Muscle layer of duodenum (tissue), 2 donors: ENCODE data around the gene MTMR10.

Source experiments
- H3K27ac ChIP-seq: one replicate; pipeline ENCODE4 v1.7.0; 2013; ENCODE audit warnings: mild to moderate bottlenecking, low read length
- H3K27me3 ChIP-seq: one replicate; pipeline ENCODE4 v1.7.0; 2013; ENCODE audit warnings: low read depth, mild to moderate bottlenecking, control low read depth, low read length
- H3K36me3 ChIP-seq, 2 donors: one replicate each; pipeline ENCODE4 v1.7.0; 2013; ENCODE audit warnings: low read length in 2 of 2, control low read depth in 1 of 2, mild to moderate bottlenecking in 1 of 2; ENCODE audit not compliant: insufficient read depth in 2 of 2, control insufficient read depth in 1 of 2
- H3K4me1 ChIP-seq, 2 donors: one replicate each; pipeline ENCODE4 v1.7.0; 2013; ENCODE audit warnings: low read length in 2 of 2, mild to moderate bottlenecking in 2 of 2, control low read depth in 1 of 2, moderate library complexity in 1 of 2; ENCODE audit not compliant: insufficient read depth in 2 of 2, control insufficient read depth in 1 of 2
- H3K4me3 ChIP-seq, 2 donors: one replicate each; pipeline ENCODE4 v1.7.0; 2013; ENCODE audit warnings: low read length in 2 of 2, low read depth in 1 of 2, mild to moderate bottlenecking in 1 of 2
- H3K9me3 ChIP-seq, 2 donors: one replicate each; pipeline ENCODE4 v1.7.0; 2013; ENCODE audit warnings: low read length in 2 of 2, control low read depth in 1 of 2, mild to moderate bottlenecking in 1 of 2; ENCODE audit not compliant: control insufficient read depth in 1 of 2
- donor health status: healthy.

MTMR10 gene

GRCh38 chr15:31025996-31026395, 34.6 kb upstream of the MTMR10 start:
- Histone ChIP-seq H3K36me3 (no peaks in the 10 kb centered on the region), H3K4me3 (no peak overlapping the region), H3K27me3 (no peaks in the 10 kb centered on the region), H3K27ac (no peak overlapping the region), H3K4me1 (no peaks in the 10 kb centered on the region), H3K9me3 (no peaks in the 10 kb centered on the region)

- Histone ChIP-seq H3K4me1 (no peaks in the 10 kb centered on the region), H3K9me3 (no peaks in the 10 kb centered on the region), H3K27ac (no peak overlapping the region), H3K27me3 (no peaks in the 10 kb centered on the region), H3K36me3 (no peaks in the 10 kb centered on the region), H3K4me3 (no peak overlapping the region)
Observed at GRCh38 chr15:31024979-31025378, 33.6 kb upstream of the MTMR10 start.

GRCh38 chr15:31024330-31024729, 32.9 kb upstream of the MTMR10 start:
- no peak overlapping the region for H3K4me3 ChIP-seq
- no peaks in the 10 kb centered on the region for H3K9me3 ChIP-seq
- no peaks in the 10 kb centered on the region for H3K36me3 ChIP-seq
- H3K27ac ChIP-seq: no peak overlapping the region
- no peaks in the 10 kb centered on the region for H3K27me3 ChIP-seq
- H3K4me1 ChIP-seq: no peaks in the 10 kb centered on the region

GRCh38 chr15:31023841-31024240, 32.4 kb upstream of the MTMR10 start:
- Histone ChIP-seq H3K27ac (no peak overlapping the region), H3K36me3 (no peaks in the 10 kb centered on the region), H3K4me1 (no peaks in the 10 kb centered on the region), H3K4me3 (no peak overlapping the region), H3K9me3 (no peaks in the 10 kb centered on the region), H3K27me3 (no peaks in the 10 kb centered on the region)

GRCh38 chr15:31021067-31021665, 29.7 kb upstream of the MTMR10 start:
- Histone ChIP-seq H3K27ac (no peak overlapping the region), H3K4me3 (no peak overlapping the region), H3K27me3 (no peaks in the 10 kb centered on the region), H3K4me1 (no peaks in the 10 kb centered on the region), H3K36me3 (no peaks in the 10 kb centered on the region), H3K9me3 (no peaks in the 10 kb centered on the region)

- Histone ChIP-seq H3K9me3 (no peaks in the 10 kb centered on the region), H3K4me1 (no peaks in the 10 kb centered on the region), H3K36me3 (no peaks in the 10 kb centered on the region), H3K27me3 (no peaks in the 10 kb centered on the region), H3K4me3 (no peak overlapping the region), H3K27ac (no peak overlapping the region)
Observed at GRCh38 chr15:31020542-31020941, 29.1 kb upstream of the MTMR10 start.

- Histone ChIP-seq H3K27me3 (no peaks in the 10 kb centered on the region), H3K9me3 (no peaks in the 10 kb centered on the region), H3K4me1 (no peaks in the 10 kb centered on the region), H3K36me3 (no peaks in the 10 kb centered on the region), H3K27ac (no peak overlapping the region), H3K4me3 (no peak overlapping the region)
Observed at GRCh38 chr15:31019986-31020385, 28.6 kb upstream of the MTMR10 start.

GRCh38 chr15:31017311-31017710, 25.9 kb upstream of the MTMR10 start:
- no peak overlapping the region for H3K4me3 ChIP-seq
- no peaks in the 10 kb centered on the region for H3K27me3 ChIP-seq
- no peaks in the 10 kb centered on the region for H3K4me1 ChIP-seq
- H3K27ac ChIP-seq: no peak overlapping the region
- H3K9me3 ChIP-seq: peaks cover 4 to 10% of the 10 kb centered on the region in 2 donors
- no peaks in the 10 kb centered on the region for H3K36me3 ChIP-seq

GRCh38 chr15:31016446-31016915, 25.1 kb upstream of the MTMR10 start:
- Histone ChIP-seq H3K4me3 (no peak overlapping the region), H3K36me3 (no peaks in the 10 kb centered on the region), H3K9me3 (peaks cover 8 to 14% of the 10 kb centered on the region in 2 donors), H3K4me1 (no peaks in the 10 kb centered on the region), H3K27me3 (no peaks in the 10 kb centered on the region), H3K27ac (no peak overlapping the region)

- Histone ChIP-seq H3K9me3 (peaks cover 8 to 18% of the 10 kb centered on the region in 2 donors), H3K27ac (no peak overlapping the region), H3K4me3 (no peak overlapping the region), H3K36me3 (no peaks in the 10 kb centered on the region), H3K27me3 (no peaks in the 10 kb centered on the region), H3K4me1 (no peaks in the 10 kb centered on the region)
Observed at GRCh38 chr15:31014608-31014925, 23.1 kb upstream of the MTMR10 start.

GRCh38 chr15:31013863-31014607, 22.6 kb upstream of the MTMR10 start:
- Histone ChIP-seq H3K9me3 (peaks cover 8 to 18% of the 10 kb centered on the region in 2 donors), H3K27ac (no peak overlapping the region)

GRCh38 chr15:31012455-31012854, 21.0 kb upstream of the MTMR10 start:
- no peak overlapping the region for H3K27ac ChIP-seq
- no peak overlapping the region for H3K4me3 ChIP-seq
- no peaks in the 10 kb centered on the region for H3K36me3 ChIP-seq
- no peaks in the 10 kb centered on the region for H3K4me1 ChIP-seq
- no peaks in the 10 kb centered on the region for H3K27me3 ChIP-seq
- peaks cover 8 to 18% of the 10 kb centered on the region in 2 donors for H3K9me3 ChIP-seq

More at GRCh38 chr15:31013863-31014607, 22.6 kb upstream of the MTMR10 start:
- no peaks in the 10 kb centered on the region for H3K36me3 ChIP-seq
- H3K4me1 ChIP-seq: no peaks in the 10 kb centered on the region
- no peak overlapping the region for H3K4me3 ChIP-seq
- no peaks in the 10 kb centered on the region for H3K27me3 ChIP-seq
